NCI-H1417 (cell line): ENCODE results near the gene INIP.
"Not testable (repeated sequence)": the region's sequence is repeated elsewhere in the genome, so short reads cannot be mapped to it uniquely, and the experiment has no call there.

ENCODE experiments used
- DNase-seq, 3 experiments: peaks; one replicate each; lab custom pipeline; 2025; lab: John Stamatoyannopoulos, UW

INIP gene

DNA sequence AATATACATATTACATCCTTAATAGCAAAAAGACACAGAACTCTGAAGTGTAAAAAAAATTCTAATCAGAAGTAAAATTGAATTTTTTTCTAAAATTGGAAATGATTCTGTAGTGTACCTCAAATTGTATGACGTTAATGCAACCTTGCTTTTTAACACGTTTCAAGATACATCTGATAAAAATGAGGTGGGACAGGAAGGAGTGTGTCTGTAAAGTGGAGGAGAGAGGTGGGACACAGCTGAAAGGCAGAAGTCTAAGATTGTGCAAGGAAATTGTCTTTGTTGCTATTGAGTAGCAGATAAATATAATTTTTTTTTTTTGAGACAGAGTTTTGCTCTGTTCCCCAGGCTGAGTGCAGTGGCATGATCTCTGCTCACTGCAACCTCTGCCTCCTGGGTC lies 17.0 kb upstream of the INIP start:
- no peak for DNase-seq

DNA sequence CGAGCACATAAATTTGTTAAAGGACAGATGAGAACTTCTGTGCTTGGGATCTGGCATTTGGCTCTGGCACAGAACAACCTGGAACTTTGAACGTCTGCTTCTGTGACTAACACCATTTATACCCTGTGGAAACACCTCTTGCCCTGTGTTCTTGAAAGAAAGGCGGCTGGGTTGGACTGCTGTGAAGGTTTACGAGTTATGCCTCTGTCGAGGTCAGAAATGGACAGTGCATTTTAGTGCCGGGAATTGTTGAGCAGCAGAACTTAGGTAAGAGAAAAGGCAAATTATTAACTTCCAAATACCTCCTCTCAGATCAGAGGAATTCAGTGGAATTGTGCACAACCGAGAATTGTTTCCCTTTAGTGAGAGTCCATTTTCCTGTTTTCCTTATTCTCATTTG lies 14.1 kb upstream of the INIP start:
- DNase-seq: no peak

DNA sequence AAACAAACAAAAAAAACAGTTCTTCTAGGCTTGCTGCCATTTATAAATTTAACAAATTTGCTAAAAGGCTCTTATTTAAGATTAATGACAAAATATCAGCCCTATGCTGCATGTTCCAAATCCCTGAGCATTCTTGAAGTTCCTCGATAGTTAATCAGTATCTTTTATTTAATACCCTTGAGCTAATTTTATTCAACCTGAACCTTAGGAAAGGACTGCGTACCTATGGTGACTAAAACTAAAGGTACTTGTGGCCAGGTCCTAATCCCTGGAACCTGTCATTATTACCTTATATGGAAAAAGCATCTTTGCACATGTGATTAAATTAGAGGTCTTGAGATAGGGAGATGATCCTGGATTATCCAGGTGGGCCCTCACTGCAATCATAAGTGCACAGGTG lies 10.5 kb upstream of the INIP start:
- DNase-seq: no peak

DNA sequence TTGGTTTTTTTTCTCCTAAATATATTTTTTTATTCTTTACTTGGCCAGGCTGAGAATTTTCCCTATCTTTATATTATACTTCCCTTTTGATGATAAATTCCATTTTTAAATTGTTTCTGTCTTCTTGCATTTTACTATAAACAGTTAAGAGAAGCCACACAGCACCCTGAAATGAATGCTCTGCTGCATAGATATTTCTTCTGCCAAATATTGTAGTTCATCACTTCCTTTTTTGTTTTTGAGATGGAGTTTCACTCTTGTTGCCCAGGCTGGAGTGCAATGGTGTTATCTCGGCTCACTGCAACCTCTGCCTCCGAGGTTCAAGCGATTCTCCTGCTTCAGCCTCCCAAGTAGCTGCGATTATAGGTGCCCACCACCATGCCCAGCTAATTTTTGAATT lies 8.5 kb upstream of the INIP start:
- DNase-seq: no peak

DNA sequence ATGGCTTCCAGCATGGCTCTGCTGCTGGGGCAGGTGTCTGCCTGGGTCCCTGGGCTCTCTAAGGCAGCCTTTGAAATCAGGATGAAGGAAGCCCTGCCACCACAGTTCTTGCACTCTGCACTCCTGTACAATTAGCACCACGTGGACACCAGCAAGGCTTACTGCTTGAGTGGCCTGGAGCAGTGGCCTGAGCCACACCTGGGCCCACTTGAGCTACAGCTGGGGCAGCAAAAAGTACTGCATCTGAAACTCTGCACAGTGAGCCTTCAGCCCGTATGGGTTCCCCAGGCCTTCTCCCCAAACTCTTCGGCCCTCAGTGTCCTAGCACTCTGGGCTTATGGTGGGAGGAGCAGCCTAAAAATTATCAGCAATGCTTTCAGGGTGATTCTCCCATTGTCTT lies 8.0 kb upstream of the INIP start:
- no peak for DNase-seq

DNA sequence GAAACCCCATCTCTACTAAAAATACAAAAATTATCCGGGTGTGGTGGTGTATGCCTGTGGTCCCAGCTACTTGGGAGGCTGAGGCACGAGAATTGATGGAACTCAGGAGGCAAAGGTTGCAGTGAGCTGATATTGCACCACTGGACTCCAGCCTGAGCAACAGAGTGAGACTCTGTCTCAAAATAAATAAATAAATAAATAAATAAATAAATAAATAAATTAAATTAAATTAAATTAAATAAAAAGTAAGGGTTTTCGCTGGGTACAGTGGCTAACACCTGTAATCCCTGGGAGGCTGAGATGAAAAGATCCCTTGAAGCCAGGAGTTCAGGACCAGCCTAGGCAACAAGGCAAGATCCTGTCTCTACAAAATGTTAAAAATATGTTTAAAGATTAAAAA lies 4.8 kb upstream of the INIP start:
- not testable (repeated sequence) for DNase-seq

DNA sequence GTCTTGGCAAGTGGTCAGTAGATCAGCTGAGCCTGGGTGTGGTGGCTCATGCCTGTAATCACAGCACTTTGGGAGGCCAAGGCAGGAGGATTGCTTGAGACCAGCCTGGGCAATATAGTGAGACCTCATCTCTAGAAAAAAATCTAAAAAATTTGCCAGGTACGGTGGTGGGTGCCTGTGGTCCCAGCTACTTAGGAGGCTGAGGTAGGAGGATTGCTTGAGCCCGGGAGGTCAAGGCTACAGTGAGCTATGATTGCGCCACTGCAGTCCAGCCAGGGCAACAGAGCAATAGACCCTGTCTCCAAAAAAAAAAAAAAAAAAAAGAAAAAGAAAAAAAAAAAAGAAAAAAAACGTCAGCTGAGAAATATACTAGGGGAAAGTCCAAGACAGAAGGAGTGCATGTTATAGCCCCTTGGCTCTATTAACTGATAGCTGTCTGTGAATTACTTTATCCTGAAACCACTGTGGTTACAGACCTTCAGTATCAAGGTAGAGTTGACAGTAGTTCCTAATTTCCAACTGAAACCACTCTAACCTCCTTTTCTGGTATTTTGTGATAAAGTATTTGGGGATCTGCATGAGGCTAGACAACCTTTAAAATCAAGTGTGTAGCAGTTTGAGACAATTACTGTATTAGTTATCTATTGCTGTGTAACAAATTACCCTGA lies 2.3 kb upstream of the INIP start:
- no peak for DNase-seq

DNA sequence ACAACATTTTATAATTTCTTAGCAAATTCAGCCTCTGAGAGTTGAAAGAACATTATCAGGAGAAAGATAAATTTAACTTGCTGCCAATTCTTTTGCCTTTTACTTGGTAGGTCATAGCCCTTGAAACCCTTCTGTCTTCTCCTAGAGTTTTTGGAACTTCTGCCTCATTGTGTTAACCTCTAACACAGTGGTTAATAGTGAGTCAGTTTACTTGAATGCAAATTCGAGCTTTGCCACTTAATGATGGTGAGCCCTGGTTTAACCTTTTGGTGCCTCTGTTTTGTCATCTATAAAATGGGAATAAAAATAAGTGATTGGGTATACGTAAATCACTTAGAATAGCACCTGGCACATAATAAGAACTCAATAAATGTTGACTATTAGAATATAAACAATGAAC lies 1.8 kb upstream of the INIP start:
- DNase-seq: no peak

DNA sequence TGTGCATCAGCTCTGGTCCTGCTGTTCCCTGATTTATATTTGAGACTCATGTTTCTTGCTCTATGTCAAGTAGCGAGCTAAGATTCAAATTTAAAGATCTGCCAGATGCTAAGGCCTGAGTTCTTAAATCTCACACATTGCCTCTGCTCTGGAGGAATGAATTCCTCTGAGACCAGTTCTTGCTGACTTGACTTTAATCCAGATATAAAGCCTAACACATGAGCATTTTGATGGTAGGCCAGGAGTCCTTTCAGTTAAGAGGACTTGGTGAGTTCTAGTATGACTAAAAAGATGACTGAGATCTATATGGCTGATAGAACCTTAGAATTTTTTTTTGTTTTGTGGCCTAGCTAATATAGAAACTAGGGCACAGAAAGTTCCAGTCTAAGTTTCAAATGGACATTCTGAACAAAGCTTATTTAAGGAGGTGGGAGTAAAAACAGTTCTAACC lies 1.3 kb upstream of the INIP start:
- DNase-seq: no peak

DNA sequence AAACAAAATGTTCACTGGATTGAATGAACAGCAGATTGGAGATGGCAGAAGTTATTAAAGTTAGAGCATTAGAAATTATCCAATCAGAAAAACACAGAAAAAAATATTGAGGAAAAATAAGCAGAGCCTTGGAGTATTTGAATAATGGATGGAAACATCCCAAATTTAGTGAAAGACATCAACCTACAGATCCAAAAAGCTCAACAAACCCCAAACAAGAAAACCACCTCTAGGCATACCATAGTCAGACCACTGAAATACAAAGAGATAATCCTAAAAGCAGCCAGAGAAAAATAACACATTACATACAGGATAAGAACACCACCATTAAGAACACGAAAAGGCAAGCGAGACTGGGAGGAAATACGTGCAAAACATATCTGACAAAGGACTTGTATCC lies 5.2 kb downstream of the INIP start:
- DNase-seq: no peak

DNA sequence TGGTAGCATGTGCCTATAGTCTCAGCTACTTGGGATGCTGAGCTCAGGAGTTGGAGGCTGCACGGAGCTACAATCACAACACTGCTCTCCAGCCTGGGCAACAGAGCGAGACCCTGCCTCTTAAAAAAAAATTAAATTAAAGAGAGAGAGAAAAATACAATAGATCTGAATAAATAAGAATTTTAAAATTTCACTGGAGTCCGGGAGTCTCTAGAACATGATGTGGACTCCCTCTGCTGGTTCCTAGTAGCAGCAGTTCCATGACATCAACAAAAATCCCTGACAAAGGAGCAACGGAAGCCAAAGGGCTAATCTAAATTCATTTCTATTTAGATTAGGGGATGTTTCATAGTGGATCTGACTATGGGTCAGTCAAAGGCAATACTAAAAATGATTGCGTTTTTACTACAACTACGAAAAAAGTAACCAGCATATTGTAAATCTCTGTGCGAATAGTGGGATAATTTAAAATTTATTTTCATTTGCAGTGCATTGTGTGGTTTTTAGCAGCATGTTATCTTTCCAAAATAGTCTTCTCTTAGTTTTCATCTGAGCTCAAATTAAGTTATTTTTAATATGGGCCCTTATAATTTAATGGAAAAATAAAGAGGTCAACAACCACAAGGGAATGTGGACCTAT lies 6.7 kb downstream of the INIP start:
- DNase-seq: peak in 1 of 3 experiments; percentile 31

DNA sequence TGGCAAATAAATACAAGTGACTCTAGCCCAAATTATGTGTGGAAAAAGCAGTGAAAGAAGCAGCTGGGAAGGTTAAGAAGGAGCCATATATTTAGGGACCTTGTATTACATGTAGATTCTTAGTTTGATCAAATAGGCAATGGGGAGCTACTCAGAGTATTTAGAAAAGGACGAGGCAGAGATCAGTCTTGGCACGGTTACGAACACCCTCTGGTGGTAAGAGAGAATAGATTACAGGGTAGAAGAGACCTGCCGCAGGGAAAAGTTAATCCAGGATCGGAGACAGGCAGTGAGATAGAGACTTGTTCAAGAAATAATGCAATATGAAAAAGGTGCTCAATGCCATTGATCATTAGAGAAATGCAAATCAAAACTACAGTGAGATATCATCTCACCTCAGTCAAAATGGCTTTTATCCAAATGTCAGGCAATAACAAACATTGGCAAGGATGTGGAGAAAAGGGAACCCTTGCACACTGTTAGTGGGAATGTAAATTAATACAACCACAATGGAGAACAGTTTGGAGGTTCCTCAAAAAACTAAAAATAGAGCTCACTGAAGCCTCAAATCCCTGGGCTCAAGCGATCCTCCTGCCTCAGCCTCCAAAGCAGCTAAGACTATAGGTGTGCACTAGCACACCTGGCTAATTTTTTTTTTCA lies 12.0 kb downstream of the INIP start:
- peak in 1 of 3 experiments; percentile 37 for DNase-seq

DNA sequence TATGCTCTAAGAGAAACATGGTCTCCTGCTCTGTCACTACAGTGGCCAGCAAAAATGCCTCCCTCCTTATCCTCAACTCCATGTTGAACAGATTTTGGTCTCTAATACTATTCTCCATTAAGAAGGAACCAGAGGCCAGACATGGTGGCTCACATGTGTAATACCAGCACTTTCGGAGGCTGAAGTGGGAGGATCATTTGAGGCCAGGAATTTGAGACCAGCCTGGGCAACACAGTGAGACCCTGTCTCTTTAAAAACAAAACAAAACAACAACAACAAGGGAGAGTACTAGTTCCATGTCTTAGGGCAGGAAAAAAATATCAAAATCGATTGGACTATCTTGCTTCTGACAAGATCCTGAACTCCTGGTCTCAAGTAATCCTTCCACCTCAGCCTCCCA lies 14.6 kb downstream of the INIP start:
- no peak for DNase-seq

DNA sequence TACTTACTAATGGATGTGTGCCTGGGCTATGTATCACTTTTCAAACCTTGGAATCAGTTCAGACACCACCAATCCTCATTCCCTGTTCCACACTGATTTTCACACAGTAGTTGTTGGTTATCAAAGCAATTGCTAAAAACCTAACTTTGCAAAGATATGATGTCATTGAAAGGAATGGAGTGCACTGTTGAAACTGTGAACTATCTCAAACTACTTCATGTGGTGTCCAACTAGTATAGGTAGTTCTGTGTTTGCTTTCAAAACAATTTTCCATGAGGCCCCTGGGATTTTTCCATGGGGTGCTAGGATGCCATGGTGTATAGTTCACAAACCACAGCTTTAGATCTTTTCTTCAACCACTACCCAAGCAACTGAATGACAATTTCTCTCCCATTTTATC lies 17.8 kb downstream of the INIP start:
- no peak for DNase-seq

DNA sequence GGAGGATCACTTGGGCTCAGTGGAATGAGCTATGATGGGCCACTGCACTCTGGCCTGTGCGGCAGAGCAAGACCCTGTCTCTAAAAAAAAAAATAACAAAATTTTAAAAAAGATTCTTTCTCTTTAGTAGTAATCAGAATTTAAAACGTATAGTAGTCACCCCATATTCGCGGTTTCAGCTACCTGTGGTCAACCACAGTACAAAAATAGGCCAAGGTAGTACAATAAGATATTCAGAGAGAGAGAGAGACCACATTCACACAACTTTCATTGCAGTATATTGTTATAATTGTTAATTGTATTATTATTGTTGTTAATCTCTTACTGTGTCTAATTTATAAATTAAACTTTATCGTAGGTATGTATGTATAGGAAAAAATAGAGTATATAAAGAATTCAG lies 18.7 kb downstream of the INIP start:
- no peak for DNase-seq

DNA sequence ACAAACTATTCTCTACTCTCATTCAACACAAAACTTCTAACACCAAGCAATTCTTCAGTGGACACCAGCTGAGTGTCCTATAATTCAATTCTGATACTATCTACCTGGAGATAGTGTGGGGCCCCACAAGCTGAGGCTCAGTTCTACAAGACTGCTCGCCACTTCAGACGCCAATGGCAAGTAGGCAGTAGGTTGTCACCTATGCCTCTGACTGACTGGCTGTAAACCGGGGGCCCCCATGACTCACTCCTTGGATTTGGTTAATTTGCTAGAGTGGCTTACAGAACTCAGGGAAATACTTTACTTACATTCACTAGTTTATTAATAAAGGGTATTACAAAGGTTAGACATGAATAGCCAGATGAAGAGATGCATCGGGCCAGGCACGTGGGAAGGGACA lies 21.5 kb downstream of the INIP start:
- DNase-seq: no peak

DNA sequence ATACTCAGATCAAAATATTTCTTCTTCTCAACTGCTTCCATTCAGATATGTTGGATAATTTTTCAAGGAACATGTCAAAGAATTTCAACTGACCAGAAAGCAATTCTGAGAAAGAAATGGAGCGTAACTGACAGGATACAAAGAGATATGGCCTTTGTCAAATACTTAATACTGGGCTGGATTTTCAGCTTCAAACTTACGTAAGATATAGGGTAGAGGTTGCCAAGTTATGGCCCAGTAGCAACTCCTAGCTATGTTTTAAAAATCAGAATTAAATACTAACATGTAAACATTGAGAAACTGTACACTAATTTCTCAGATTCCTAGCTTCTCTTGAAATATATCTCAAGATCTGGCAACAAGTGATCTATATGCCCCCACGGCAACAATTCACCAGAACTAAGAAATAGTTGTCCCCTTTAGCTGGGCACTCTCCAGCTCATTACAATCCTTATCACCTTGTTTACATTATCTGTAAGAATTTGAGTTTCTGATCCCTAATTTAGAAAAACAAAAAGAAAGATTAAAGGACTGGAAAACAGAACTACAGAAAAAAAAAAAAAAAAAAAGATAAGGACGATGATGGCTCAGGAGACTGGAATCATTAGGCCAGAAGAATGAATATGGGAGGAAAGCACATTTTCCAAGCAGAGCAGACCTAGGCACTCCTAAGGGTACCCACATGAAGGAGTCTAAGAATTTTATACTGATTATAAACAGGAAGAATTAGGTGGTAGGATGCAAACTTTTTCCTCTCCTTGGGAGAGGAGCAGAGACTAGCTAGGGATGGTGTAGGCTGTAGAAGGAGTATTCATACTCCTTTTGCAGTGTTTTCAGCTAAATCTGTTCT lies 23.0 kb downstream of the INIP start:
- no peak for DNase-seq

DNA sequence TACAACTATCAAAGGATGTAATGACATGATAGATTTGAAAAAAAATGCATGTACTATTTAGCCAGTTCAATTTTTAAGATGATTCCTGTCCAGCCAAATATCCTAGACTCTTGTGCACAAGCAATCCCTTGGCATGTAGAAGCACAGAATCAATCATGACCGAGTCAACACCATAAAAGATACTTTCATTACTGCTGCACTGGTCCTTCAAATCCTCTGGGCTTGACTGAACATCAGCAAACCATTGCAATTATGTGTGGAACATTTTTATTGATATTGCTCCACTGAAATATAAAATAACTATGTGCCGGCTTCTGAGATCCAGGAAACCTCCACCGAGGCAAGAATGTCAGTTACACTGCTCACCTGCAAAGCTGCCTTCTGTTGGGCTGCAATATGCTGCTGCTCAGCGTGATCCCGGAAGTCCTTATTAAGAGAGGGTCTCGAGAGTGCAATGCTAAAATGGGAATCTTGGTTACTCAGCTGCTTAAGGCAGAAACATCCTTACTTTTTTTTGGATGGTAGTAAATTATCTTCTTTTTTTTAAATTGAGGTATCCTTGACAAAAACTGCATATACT lies 28.7 kb downstream of the INIP start:
- DNase-seq: no peak

DNA sequence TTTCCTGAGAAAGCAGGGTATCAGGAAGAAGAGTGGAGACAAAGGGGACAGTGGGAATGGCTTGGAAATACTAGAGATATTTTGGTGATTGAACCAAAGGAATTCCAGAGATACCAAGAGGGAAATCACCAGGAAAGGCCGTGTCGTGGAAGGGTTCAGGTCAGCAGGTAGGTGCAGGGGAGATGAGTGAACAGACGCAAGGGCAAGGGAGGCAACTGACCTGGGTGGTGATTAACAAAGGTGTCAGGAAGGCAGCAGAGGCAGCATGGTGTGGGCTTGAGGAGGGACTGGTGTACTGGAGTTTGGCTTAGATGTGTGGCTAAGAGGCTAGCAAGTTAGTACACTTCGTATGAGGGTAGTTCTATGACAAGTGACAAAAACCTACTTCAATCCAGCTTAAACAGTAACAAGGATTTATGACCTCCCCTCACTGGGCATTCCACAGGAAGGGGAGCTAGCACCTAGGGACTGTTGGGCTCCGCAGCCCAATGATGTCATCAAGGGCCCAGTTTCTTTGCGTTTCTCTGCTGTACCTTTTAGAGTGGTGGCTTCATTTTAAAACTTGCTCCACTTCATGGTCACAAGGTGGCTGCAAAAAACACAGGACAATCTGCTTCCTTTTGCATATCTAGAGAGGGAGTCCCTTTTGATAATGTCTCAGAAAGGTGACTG lies 37.0 kb downstream of the INIP start:
- no peak for DNase-seq

DNA sequence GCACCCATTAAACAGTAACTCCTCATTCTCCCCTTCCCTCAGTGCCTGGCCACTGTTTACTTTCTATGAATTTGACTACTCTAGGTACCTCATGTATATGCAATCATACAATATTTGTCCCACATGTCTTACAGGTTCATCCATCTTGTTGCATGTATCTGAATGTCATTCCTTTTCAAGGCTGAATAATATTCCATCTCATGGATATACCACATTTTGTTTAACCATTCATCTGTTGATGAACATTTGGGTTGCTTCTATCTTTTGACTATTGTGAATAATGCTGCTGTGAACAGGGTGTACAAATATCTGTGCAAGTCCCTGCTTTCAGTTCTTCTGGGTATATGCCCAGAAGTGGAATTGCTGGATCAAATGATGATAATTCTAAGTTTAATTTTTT lies 40.9 kb downstream of the INIP start:
- no peak for DNase-seq

DNA sequence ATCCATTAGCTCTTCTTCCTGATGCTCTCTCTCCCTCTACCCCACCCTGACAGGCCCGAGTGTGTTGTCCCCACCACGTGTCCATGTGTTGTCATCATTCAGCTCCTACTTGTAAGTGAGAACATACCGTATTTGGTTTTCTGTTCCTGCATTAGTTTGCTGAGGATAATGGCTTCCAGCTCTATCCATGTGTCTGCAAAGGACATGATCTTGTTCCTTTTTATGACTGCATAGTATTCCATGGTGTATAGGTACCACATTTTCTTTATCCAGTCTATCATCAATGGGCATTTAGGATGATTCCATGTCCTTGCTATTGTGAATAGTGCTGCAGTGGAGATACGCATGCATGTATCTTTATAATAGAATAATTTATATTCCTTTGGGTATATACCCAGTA lies 44.7 kb downstream of the INIP start:
- not testable (repeated sequence) for DNase-seq
